Mucosa of descending colon (tissue), 3 donors: ENCODE data around the gene SHANK1. TPM values are rescaled to one million over a fixed set of nuclear protein-coding genes. Genes with fewer than 3 reads are reported as not detected.
"Not testable (repeated sequence)": the region's sequence is repeated elsewhere in the genome, so short reads cannot be mapped to it uniquely, and the experiment has no call there.

Source experiments
- ATAC-seq: fragments of 200-7000 bp; cut with Tn5 transposase; one replicate; pipeline ENCODE4 v1.9.1; 2020; ENCODE audit warnings: mild to moderate bottlenecking, moderate library complexity
- DNase-seq, 3 donors: peaks; one replicate each; pipeline ENCODE4 v3.0.0-alpha.2; 2020
- H3K36me3 ChIP-seq: fragments of 200-600 bp; one replicate; pipeline ENCODE4 v1.8.0; 2021; ENCODE audit warnings: low read depth, mild to moderate bottlenecking
- H3K4me1 ChIP-seq: fragments of 200-600 bp; one replicate; pipeline ENCODE4 v1.8.0; 2021; ENCODE audit warnings: low read depth, mild to moderate bottlenecking
- H3K4me3 ChIP-seq: fragments of 200-600 bp; one replicate; pipeline ENCODE4 v1.8.0; 2021; ENCODE audit warnings: mild to moderate bottlenecking
- H3K9me3 ChIP-seq: fragments of 200-600 bp; one replicate; pipeline ENCODE4 v1.8.0; 2021; ENCODE audit warnings: mild to moderate bottlenecking
- CTCF ChIP-seq: fragments of 200-600 bp; IDR thresholded peaks from one replicate; pipeline ENCODE4 v1.8.0; 2022; ENCODE audit warnings: antibody characterized with exemption, mild to moderate bottlenecking
- intact Hi-C, 2 donors: fragments of 100-400 bp; cut with DNase I in 1 of 2; cut with micrococcal nuclease in 1 of 2; formaldehyde crosslinking; loops; one replicate each; pipeline versions ENCODE4 v1.11.0 to v1.11.1; 2022; cut with DNase I, micrococcal nuclease
- total RNA-seq, 3 donors: library from RNA; stranded (reverse); fragmentation: NEBNext Ultra II Directional in 2 of 3; extraction: Animal tissue kit (Norgen Biotek cat#: 25700) in 2 of 3; gene quantifications; one replicate each; pipeline versions ENCODE4 v1.2.1 to v1.2.4, GENCODE V29; 2021 to 2023
- donor health status: DM: no; HTN: no; CAD: no; lungs with moderate emphysema.
- donor health status: DM: no; HTN: no; CAD: no.
- donor health status: DM: no; HTN: yes; CAD: no.

The SHANK1 gene
- total RNA-seq, 3 donors from 2014 or later: 0.55 to 1.1 TPM; not detected in 1

GRCh38 chr19:50626795-50627194 lies 92.8 kb downstream of the SHANK1 start:
- DNase-seq (no peak), ATAC-seq (no peak)
- H3K36me3 ChIP-seq: no peaks in the 10 kb centered on the region
- H3K9me3 ChIP-seq: no peaks in the 10 kb centered on the region
- intact Hi-C loops: no loop called here
- no peaks in the 10 kb centered on the region for H3K4me1 ChIP-seq
- no peak overlapping the region for H3K4me3 ChIP-seq
- TF ChIP-seq CTCF: no peak

GRCh38 chr19:50626011-50626410 lies 93.6 kb downstream of the SHANK1 start:
- no peak for DNase-seq
- Histone ChIP-seq H3K4me1 (no peaks in the 10 kb centered on the region), H3K9me3 (no peaks in the 10 kb centered on the region), H3K4me3 (no peak overlapping the region), H3K36me3 (no peaks in the 10 kb centered on the region)
- intact Hi-C loops: no loop called here
- ATAC-seq: no peak
- no peak for TF ChIP-seq CTCF

- no peak for ATAC-seq
- no peak for TF ChIP-seq CTCF
- no peak for DNase-seq
- Histone ChIP-seq H3K36me3 (no peaks in the 10 kb centered on the region), H3K9me3 (no peaks in the 10 kb centered on the region), H3K4me3 (no peak overlapping the region), H3K4me1 (no peaks in the 10 kb centered on the region)
- intact Hi-C loops: no loop called here
Observed at GRCh38 chr19:50624949-50625600, 94.5 kb downstream of the SHANK1 start.

GRCh38 chr19:50620394-50620906 lies 99.2 kb downstream of the SHANK1 start:
- H3K9me3 ChIP-seq, H3K36me3 ChIP-seq, DNase-seq, ATAC-seq, H3K4me3 ChIP-seq, H3K4me1 ChIP-seq, intact Hi-C loops: not testable (repeated sequence)

GRCh38 chr19:50619184-50619583 lies 100.4 kb downstream of the SHANK1 start:
- DNase-seq, ATAC-seq, H3K36me3 ChIP-seq, H3K4me1 ChIP-seq, H3K9me3 ChIP-seq, H3K4me3 ChIP-seq, intact Hi-C loops: not testable (repeated sequence)

- DNase-seq, H3K4me3 ChIP-seq, H3K36me3 ChIP-seq, H3K9me3 ChIP-seq, intact Hi-C loops, ATAC-seq, H3K4me1 ChIP-seq: not testable (repeated sequence)
Observed at GRCh38 chr19:50618379-50618778, 101.2 kb downstream of the SHANK1 start.

GRCh38 chr19:50612504-50613404 lies 106.8 kb downstream of the SHANK1 start:
- DNase-seq, ATAC-seq, H3K4me3 ChIP-seq, H3K9me3 ChIP-seq, H3K4me1 ChIP-seq, H3K36me3 ChIP-seq, intact Hi-C loops: not testable (repeated sequence)

Other genes with a start within 250 kb of the SHANK1 start
- 100 to 1,000 TPM in 2 of 3 donors, 10 to 100 TPM in 1; 79.6 to 121 (median 108) TPM for gene EMC10, start 243.3 kb downstream of the SHANK1 start, total RNA-seq
- 1 to 10 TPM; 1.7 to 3.0 (median 2.6) TPM for gene GARIN5A, start 243.0 kb downstream of the SHANK1 start, total RNA-seq
- gene JOSD2, start 208.6 kb downstream of the SHANK1 start, total RNA-seq: 10 to 100 TPM; 33.4 to 41.2 (median 37.2) TPM
- not detected for gene ASPDH, start 205.9 kb downstream of the SHANK1 start, total RNA-seq
- gene LRRC4B, start 151.4 kb downstream of the SHANK1 start, total RNA-seq: 1 to 10 TPM in 2 of 3 donors, under 1 TPM in 1; 0.52 to 4.8 (median 1.3) TPM
- gene SYT3, start 79.9 kb downstream of the SHANK1 start, total RNA-seq: 1 to 10 TPM in 1 of 3 donors, under 1 TPM in 1, not detected in 1; 0.14 to 1.2 TPM
- under 1 TPM in 1 of 3 donors, not detected in 2; 0.41 TPM for gene C19orf81, start 70.4 kb downstream of the SHANK1 start, total RNA-seq
- gene CLEC11A, start 3.6 kb upstream of the SHANK1 start, total RNA-seq: 1 to 10 TPM; 1.4 to 7.2 (median 4.9) TPM
- gene GPR32, start 50.7 kb upstream of the SHANK1 start, total RNA-seq: not detected
- gene ACP4, start 70.6 kb upstream of the SHANK1 start, total RNA-seq: not detected
- 100 to 1,000 TPM in 1 of 3 donors, 10 to 100 TPM in 2; 29.3 to 130 (median 80.6) TPM for gene KLK1, start 104.0 kb upstream of the SHANK1 start, total RNA-seq
- 1 to 10 TPM in 2 of 3 donors, under 1 TPM in 1; 0.92 to 3.3 (median 2.3) TPM for gene KLK15, start 113.8 kb upstream of the SHANK1 start, total RNA-seq
- 1 to 10 TPM; 3.7 to 9.0 (median 4.8) TPM for gene KLK3, start 135.1 kb upstream of the SHANK1 start, total RNA-seq
- gene KLK2, start 153.6 kb upstream of the SHANK1 start, total RNA-seq: under 1 TPM in 1 of 3 donors, not detected in 2; 0.43 TPM
- gene KLK4, start 191.6 kb upstream of the SHANK1 start, total RNA-seq: 1 to 10 TPM; 1.1 to 3.4 (median 1.4) TPM
- not detected for gene KLK5, start 233.2 kb upstream of the SHANK1 start, total RNA-seq
- gene KLK6, start 249.8 kb upstream of the SHANK1 start, total RNA-seq: not detected